Esophagus mucosa (tissue), 1 donor: ENCODE measurements around the gene MAD1L1. TPM values are rescaled to one million over a fixed set of nuclear protein-coding genes. Genes with fewer than 3 reads are reported as not detected.
A peak's percentile ranks its signal among the peaks of the same experiment; 100 is the strongest.

Experiments used
- ATAC-seq: fragments of 200-7000 bp; cut with Tn5 transposase; one replicate; pipeline ENCODE4 v1.9.1; 2020
- total RNA-seq: library from RNA; stranded (reverse); gene quantifications from one replicate; pipeline ENCODE4 v1.2.4, GENCODE V29; 2023
- donor health status: DM: yes; HTN: yes; CAD: no.

MAD1L1 gene
- total RNA-seq, 1 donor from 2014 or later, result 23.7 TPM

GRCh38 chr7:2082139-2082998 lies 150.4 kb downstream of the MAD1L1 start:
- no peak for ATAC-seq

GRCh38 chr7:2081526-2082135 lies 151.1 kb downstream of the MAD1L1 start:
- ATAC-seq, result no peak

GRCh38 chr7:2080477-2080876 lies 152.3 kb downstream of the MAD1L1 start:
- no peak for ATAC-seq

GRCh38 chr7:2080060-2080387 lies 152.7 kb downstream of the MAD1L1 start:
- no peak for ATAC-seq

GRCh38 chr7:2079332-2080059 lies 153.2 kb downstream of the MAD1L1 start:
- no peak for ATAC-seq

GRCh38 chr7:2078899-2079298 lies 153.8 kb downstream of the MAD1L1 start:
- ATAC-seq, result no peak

GRCh38 chr7:2076649-2077064 lies 156.1 kb downstream of the MAD1L1 start:
- no peak for ATAC-seq

- no peak for ATAC-seq
These were observed 156.9 kb downstream of the MAD1L1 start for GRCh38 chr7:2075811-2076210.

- ATAC-seq, result no peak
These were observed 158.1 kb downstream of the MAD1L1 start for GRCh38 chr7:2074691-2075090.

GRCh38 chr7:2072798-2073197 lies 159.9 kb downstream of the MAD1L1 start:
- no peak for ATAC-seq

GRCh38 chr7:2072042-2072441 lies 160.7 kb downstream of the MAD1L1 start:
- ATAC-seq, result no peak

GRCh38 chr7:2071133-2071832 lies 161.5 kb downstream of the MAD1L1 start:
- ATAC-seq, result no peak

GRCh38 chr7:2070151-2070763 lies 162.5 kb downstream of the MAD1L1 start:
- peak; percentile 35 for ATAC-seq

- ATAC-seq, result no peak
These were observed 163.3 kb downstream of the MAD1L1 start for GRCh38 chr7:2069472-2069860.

GRCh38 chr7:2068693-2069471 lies 163.9 kb downstream of the MAD1L1 start:
- no peak for ATAC-seq

GRCh38 chr7:2066251-2066919 lies 166.4 kb downstream of the MAD1L1 start:
- no peak for ATAC-seq

- no peak for ATAC-seq
These were observed 167.2 kb downstream of the MAD1L1 start for GRCh38 chr7:2065528-2065927.

GRCh38 chr7:2063563-2064260 lies 169.0 kb downstream of the MAD1L1 start:
- peak; percentile 93 for ATAC-seq

- no peak for ATAC-seq
These were observed 170.1 kb downstream of the MAD1L1 start for GRCh38 chr7:2062648-2063047.

- no peak for ATAC-seq
These were observed 172.0 kb downstream of the MAD1L1 start for GRCh38 chr7:2060701-2061100.
